Stimulated activated CD4-positive, alpha-beta T cell treated with anti-CD3 and anti-CD28 coated beads, Interleukin-12 subunit alpha, Interleukin-12 subunit beta, amount 100 ng/mL, for 24 hours (primary cell): ENCODE data around the gene KRTAP10-5.
"Not testable (repeated sequence)": the region's sequence is repeated elsewhere in the genome, so short reads cannot be mapped to it uniquely, and the experiment has no call there.

ENCODE experiments used
- DNase-seq, 2 experiments: peaks; one replicate each; pipeline ENCODE4 v3.0.0-alpha.2; 2020; ENCODE audit warnings: low read depth in 2 of 2

The KRTAP10-5 gene

GRCh38 chr21:44611551-44611950 is 31.1 kb upstream of the KRTAP10-5 start:
- no peak for DNase-seq

- DNase-seq: not testable (repeated sequence)
These were observed 29.9 kb upstream of the KRTAP10-5 start for GRCh38 chr21:44610157-44610843.

GRCh38 chr21:44609193-44609592 is 28.8 kb upstream of the KRTAP10-5 start:
- no peak for DNase-seq

GRCh38 chr21:44606495-44606894 is 26.1 kb upstream of the KRTAP10-5 start:
- DNase-seq: no peak

- no peak for DNase-seq
These were observed 23.5 kb upstream of the KRTAP10-5 start for GRCh38 chr21:44603911-44604310.

- DNase-seq: no peak
These were observed 22.9 kb upstream of the KRTAP10-5 start for GRCh38 chr21:44603109-44603875.

GRCh38 chr21:44602463-44602850 is 22.1 kb upstream of the KRTAP10-5 start:
- DNase-seq: no peak

GRCh38 chr21:44601596-44602462 is 21.4 kb upstream of the KRTAP10-5 start:
- DNase-seq: no peak

- not testable (repeated sequence) for DNase-seq
These were observed 20.7 kb upstream of the KRTAP10-5 start for GRCh38 chr21:44601091-44601490.

GRCh38 chr21:44600118-44600978 is 19.9 kb upstream of the KRTAP10-5 start, which contains the start of gene KRTAP10-7:
Gene KRTAP10-7, plus strand, starts transcription at chr21:44600597. Its CDS starts 25 bp downstream, at chr21:44600622.
- DNase-seq: not testable (repeated sequence)

- no peak for DNase-seq
These were observed 19.0 kb upstream of the KRTAP10-5 start for GRCh38 chr21:44599264-44600029.

GRCh38 chr21:44598061-44598460 is 17.7 kb upstream of the KRTAP10-5 start:
- no peak for DNase-seq

GRCh38 chr21:44596068-44596725 is 15.8 kb upstream of the KRTAP10-5 start:
- no peak for DNase-seq

- no peak for DNase-seq
These were observed 15.1 kb upstream of the KRTAP10-5 start for GRCh38 chr21:44595524-44595923.

- DNase-seq: no peak
These were observed 14.1 kb upstream of the KRTAP10-5 start for GRCh38 chr21:44594406-44594916.

GRCh38 chr21:44593598-44594405 is 13.4 kb upstream of the KRTAP10-5 start:
- DNase-seq: no peak

- no peak for DNase-seq
These were observed 12.3 kb upstream of the KRTAP10-5 start, which contains the start of gene KRTAP10-6 for GRCh38 chr21:44592446-44593311. Gene KRTAP10-6, minus strand, starts transcription at chr21:44592505. Its CDS starts 21 bp downstream, at chr21:44592484.

GRCh38 chr21:44591801-44592130 is 11.4 kb upstream of the KRTAP10-5 start:
- not testable (repeated sequence) for DNase-seq
